ENCODE results near the gene SSRP1.

DNA sequence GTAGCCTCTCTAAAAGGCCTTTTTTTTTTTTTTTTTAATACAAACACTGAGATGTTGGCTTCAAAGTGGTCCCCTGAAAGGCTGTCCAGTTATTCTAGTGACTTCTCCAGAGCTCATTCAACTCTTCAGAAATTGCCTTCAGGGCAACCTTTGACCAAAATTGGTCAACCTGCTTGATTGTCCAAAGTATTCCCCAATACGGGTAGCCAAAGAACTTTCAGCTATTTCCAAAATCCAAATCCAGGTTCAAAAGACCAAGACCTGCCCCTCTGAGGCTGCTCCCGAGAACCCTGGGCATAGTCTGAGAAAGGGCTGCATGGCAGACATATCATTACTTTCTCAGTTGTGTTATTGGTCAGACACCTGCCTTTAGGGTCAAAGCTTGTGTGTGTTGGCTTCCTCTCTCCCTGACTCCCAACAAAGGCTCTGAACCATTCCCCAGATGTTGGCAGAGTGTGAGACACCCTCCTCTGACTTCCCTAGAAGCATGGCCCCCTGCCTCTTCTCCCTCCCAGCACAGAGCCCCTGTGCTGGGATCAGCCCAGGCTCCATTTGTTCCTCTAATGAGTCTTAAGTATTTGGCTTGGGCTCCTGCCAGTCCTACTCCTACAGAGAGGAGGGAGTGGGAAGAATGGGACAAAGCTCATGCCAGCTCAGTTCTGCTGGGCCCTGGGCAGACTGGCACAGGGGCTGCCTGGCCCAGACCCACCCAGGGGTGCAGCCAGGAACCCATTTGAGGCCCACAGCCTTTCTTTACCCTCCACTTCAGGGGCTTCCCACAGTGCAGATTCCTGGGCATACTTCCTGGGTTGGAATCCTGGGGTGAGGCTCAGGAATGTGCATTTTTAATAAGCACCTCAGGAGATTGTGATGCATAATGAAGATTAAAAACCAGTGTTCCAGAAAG lies 41.2 kb downstream of the SSRP1 start:
- TF ChIP-seq, protein P1, sequence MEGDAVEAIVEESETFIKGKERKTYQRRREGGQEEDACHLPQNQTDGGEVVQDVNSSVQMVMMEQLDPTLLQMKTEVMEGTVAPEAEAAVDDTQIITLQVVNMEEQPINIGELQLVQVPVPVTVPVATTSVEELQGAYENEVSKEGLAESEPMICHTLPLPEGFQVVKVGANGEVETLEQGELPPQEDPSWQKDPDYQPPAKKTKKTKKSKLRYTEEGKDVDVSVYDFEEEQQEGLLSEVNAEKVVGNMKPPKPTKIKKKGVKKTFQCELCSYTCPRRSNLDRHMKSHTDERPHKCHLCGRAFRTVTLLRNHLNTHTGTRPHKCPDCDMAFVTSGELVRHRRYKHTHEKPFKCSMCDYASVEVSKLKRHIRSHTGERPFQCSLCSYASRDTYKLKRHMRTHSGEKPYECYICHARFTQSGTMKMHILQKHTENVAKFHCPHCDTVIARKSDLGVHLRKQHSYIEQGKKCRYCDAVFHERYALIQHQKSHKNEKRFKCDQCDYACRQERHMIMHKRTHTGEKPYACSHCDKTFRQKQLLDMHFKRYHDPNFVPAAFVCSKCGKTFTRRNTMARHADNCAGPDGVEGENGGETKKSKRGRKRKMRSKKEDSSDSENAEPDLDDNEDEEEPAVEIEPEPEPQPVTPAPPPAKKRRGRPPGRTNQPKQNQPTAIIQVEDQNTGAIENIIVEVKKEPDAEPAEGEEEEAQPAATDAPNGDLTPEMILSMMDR (IDR thresholded peaks at IDR 0.05; ENCODE audit: borderline replicate concordance, extremely low read depth, low read length, poor library complexity, severe bottlenecking), result no peak
- TF ChIP-seq EZH2 (IDR thresholded peaks at IDR 0.05; ENCODE audit: borderline replicate concordance, low read depth, low read length, severe bottlenecking), result no peak
